Naive thymus-derived CD4-positive, alpha-beta T cell (primary cell): ENCODE data around the gene EMILIN1. TPM values are rescaled to one million over a fixed set of nuclear protein-coding genes. Genes with fewer than 3 reads are reported as not detected.

ENCODE experiments used
- ATAC-seq: fragments of 150-1000 bp; cut with Tn5 transposase; 2 replicates; pipeline ENCODE4 v1.10.0; 2021; ENCODE audit warnings: mild to moderate bottlenecking, moderate library complexity
- CTCF ChIA-PET: fragments of 350-600 bp; sonication (Branson Sonifier 250); formaldehyde crosslinking; loops from one replicate; lab custom pipeline; 2021; ENCODE audit warnings: antibody characterized with exemption; lab: Charles Lee
- POLR2A ChIA-PET: fragments of 350-600 bp; sonication (Branson Sonifier 250); formaldehyde crosslinking; loops from one replicate; lab custom pipeline; 2021; ENCODE audit warnings: antibody characterized with exemption, inconsistent platforms; lab: Charles Lee
- DNase-seq, 9 donors: peaks; one replicate each; pipeline versions ENCODE4 v3.0.0 to v3.0.0-alpha.2; 2020 to 2022; ENCODE audit warnings: mixed read lengths in 1 of 9
- H3K27ac ChIP-seq: one replicate; pipeline ENCODE4 v1.7.0; 2013; ENCODE audit warnings: mild to moderate bottlenecking, low read depth, low read length, moderate library complexity
- H3K27me3 ChIP-seq, 2 donors: one replicate each; pipeline ENCODE4 v1.7.0; 2013; ENCODE audit warnings: low read length in 2 of 2, mild to moderate bottlenecking in 2 of 2, moderate library complexity in 2 of 2; ENCODE audit not compliant: control insufficient read depth in 2 of 2, insufficient read depth in 2 of 2
- H3K36me3 ChIP-seq, 3 experiments: 1 replicate in 2 of 3; 2 replicates in 1 of 3; pipeline ENCODE4 v1.7.0; 2013; ENCODE audit warnings: low read length in 3 of 3, mild to moderate bottlenecking in 3 of 3, moderate library complexity in 1 of 3; ENCODE audit not compliant: insufficient read depth in 3 of 3, control insufficient read depth in 2 of 3
- H3K4me1 ChIP-seq, 2 donors: one replicate each; pipeline ENCODE4 v1.7.0; 2013; ENCODE audit warnings: low read length in 2 of 2, mild to moderate bottlenecking in 2 of 2, moderate library complexity in 1 of 2; ENCODE audit not compliant: control insufficient read depth in 2 of 2, insufficient read depth in 2 of 2
- H3K4me3 ChIP-seq: 2 replicates; pipeline ENCODE4 v1.7.0; 2013; ENCODE audit warnings: mild to moderate bottlenecking, low read length
- H3K9me3 ChIP-seq, 3 experiments: 1 replicate in 2 of 3; 2 replicates in 1 of 3; pipeline ENCODE4 v1.7.0; 2013; ENCODE audit warnings: low read length in 3 of 3; ENCODE audit not compliant: control insufficient read depth in 2 of 3
- H3K27ac Mint-ChIP-seq, 9 donors: one replicate each; pipeline ENCODE4 v1.8.0; 2020 to 2022; ENCODE audit warnings: mixed read lengths in 9 of 9, mild to moderate bottlenecking in 8 of 9, moderate library complexity in 5 of 9, inconsistent platforms in 2 of 9
- H3K27me3 Mint-ChIP-seq, 5 donors: one replicate each; pipeline ENCODE4 v1.8.0; 2021 to 2022; ENCODE audit warnings: mixed read lengths in 5 of 5, mild to moderate bottlenecking in 1 of 5
- H3K36me3 Mint-ChIP-seq, 5 donors: one replicate each; pipeline ENCODE4 v1.8.0; 2020 to 2022; ENCODE audit warnings: mixed read lengths in 5 of 5, mild to moderate bottlenecking in 3 of 5, inconsistent platforms in 1 of 5
- H3K4me1 Mint-ChIP-seq, 7 donors: one replicate each; pipeline ENCODE4 v1.8.0; 2020 to 2022; ENCODE audit warnings: mixed read lengths in 7 of 7, mild to moderate bottlenecking in 3 of 7, inconsistent platforms in 1 of 7
- H3K4me3 Mint-ChIP-seq, 10 donors: one replicate each; pipeline ENCODE4 v1.8.0; 2020 to 2022; ENCODE audit warnings: mild to moderate bottlenecking in 10 of 10, mixed read lengths in 10 of 10, moderate library complexity in 6 of 10, inconsistent platforms in 2 of 10
- H3K9me3 Mint-ChIP-seq, 11 donors: one replicate each; pipeline ENCODE4 v1.8.0; 2020 to 2022; ENCODE audit warnings: mixed read lengths in 11 of 11, mild to moderate bottlenecking in 4 of 11, inconsistent platforms in 1 of 11, moderate library complexity in 1 of 11
- intact Hi-C, 2 donors: fragments of 100-400 bp; cut with micrococcal nuclease; formaldehyde crosslinking; loops; one replicate each; pipeline ENCODE4 v1.15.1; 2023
- polyA plus RNA-seq, 2 donors: library from polyadenylated mRNA; unstranded; fragments of 300-500 nt; fragmentation: Illumina TruSeq; gene quantifications; one replicate each; pipeline ENCODE4 v1.2.3, GENCODE V29; 2021
- total RNA-seq, 6 experiments: library from RNA in 5 of 6; stranded (reverse) in 5 of 6; gene quantifications; 1 replicate in 5 of 6; 2 replicates in 1 of 6; pipeline ENCODE4 v1.2.3 and lab custom pipeline; 2021 to 2026

EMILIN1 gene
- total and polyA plus RNA-seq, 7 experiments from 2014 or later: 0.35 to 1.4 (median 0.73) TPM

DNA sequence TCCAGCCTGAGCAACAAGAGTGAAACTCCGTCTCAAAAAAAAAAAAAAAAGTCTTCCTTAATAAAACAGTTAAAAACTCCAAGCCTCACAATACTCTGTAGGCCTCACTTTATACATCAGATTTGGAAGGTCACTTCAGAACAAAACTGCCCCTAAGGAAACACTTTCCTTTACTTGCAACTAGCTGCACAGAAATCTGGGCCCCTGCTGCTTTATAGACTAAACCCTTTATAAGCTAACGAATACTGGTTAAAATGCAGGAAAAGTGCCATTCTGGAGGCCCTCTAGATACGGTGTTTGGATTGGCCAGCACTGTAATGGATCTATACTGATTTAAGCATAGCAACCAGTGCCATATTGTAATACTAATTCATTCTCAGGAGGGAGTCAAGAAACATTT, 46.7 kb downstream of the EMILIN1 start:
- POLR2A ChIA-PET: interaction anchor here (0.6 to 3.9 kb wide), 6 partner anchors 9 to 1091 kb away, joined by 3 to 49 read pairs (median 5); partner anchors contain the start of genes OST4, PREB and RAB10
- DNase-seq: no peak
- peaks cover 9 to 21% (median 13%) of the 10 kb centered on the region in 7 donors for H3K4me1 Mint-ChIP-seq

DNA sequence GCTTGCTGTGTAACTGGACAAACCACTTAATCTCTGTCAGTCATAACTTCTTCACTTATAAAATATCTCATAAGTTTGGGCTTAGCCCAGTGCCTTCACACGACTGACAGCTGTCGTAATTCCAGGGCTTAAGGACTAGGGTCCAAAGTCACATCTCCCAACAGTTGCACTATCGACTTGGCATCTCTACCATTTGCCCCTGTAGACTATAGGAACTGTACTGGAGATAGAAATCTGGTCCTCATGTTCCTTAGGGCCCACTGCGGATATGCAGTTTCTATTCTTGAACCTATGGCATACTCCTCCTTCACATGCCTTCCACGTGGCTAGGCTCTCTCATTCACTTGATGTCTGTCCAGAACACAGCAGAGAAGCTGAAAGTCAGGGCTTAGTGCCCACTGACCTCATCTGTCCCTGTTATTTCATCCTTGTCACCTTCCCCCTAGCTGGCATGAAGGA, 47.9 kb downstream of the EMILIN1 start:
- peaks cover 0 to 19% (median 0%) of the 10 kb centered on the region in 3 experiments for H3K36me3 ChIP-seq
- DNase-seq: no peak
- H3K27me3 ChIP-seq: no peaks in the 10 kb centered on the region
- Mint-ChIP-seq H3K27ac (peak overlapping the region in 2 of 9 donors; percentile 9 to 15), H3K36me3 (peaks cover 0 to 4% (median 0%) of the 10 kb centered on the region in 5 donors), H3K4me3 (no peak overlapping the region), H3K9me3 (peaks cover 0 to 1% (median 0%) of the 10 kb centered on the region in 11 donors), H3K27me3 (peaks cover 0 to 20% (median 0%) of the 10 kb centered on the region in 5 donors), H3K4me1 (peaks cover 9 to 26% (median 15%) of the 10 kb centered on the region in 7 donors)
- ChIA-PET POLR2A (interaction anchor here (3.9 kb wide), 1 partner anchor 8 kb away, joined by 49 read pairs; the partner anchor contains the start of gene PREB), CTCF (interaction anchor here (0.6 kb wide), 1 partner anchor 28 kb away, joined by 4 read pairs; no protein-coding TSS in a partner anchor)
- ATAC-seq: no peak
- intact Hi-C loops: no loop called here
- H3K4me3 ChIP-seq: no peak overlapping the region
- H3K4me1 ChIP-seq: peaks cover 0 to 11% of the 10 kb centered on the region in 2 donors
- no peaks in the 10 kb centered on the region for H3K9me3 ChIP-seq
- no peak overlapping the region for H3K27ac ChIP-seq

More for the DNA sequence above, 46.7 kb downstream of the EMILIN1 start:
- intact Hi-C loops: no loop called here
- Mint-ChIP-seq H3K9me3 (peaks cover 0 to 1% (median 0%) of the 10 kb centered on the region in 11 donors), H3K4me3 (peak overlapping the region in 3 of 10 donors; percentile 27 to 66 (median 61)), H3K27me3 (peaks cover 2 to 28% (median 2%) of the 10 kb centered on the region in 5 donors), H3K36me3 (peaks cover 0 to 3% (median 0%) of the 10 kb centered on the region in 5 donors), H3K27ac (peak overlapping the region in 2 of 9 donors; percentile 38 to 62)
- no peak for ATAC-seq
- H3K27ac ChIP-seq: no peak overlapping the region
- H3K36me3 ChIP-seq: peaks cover 0 to 7% (median 0%) of the 10 kb centered on the region in 3 experiments
- no peak overlapping the region for H3K4me3 ChIP-seq
- H3K4me1 ChIP-seq: peaks cover 0 to 11% of the 10 kb centered on the region in 2 donors
- H3K9me3 ChIP-seq: no peaks in the 10 kb centered on the region
- H3K27me3 ChIP-seq: no peaks in the 10 kb centered on the region
- CTCF ChIA-PET: no interaction called here

DNA sequence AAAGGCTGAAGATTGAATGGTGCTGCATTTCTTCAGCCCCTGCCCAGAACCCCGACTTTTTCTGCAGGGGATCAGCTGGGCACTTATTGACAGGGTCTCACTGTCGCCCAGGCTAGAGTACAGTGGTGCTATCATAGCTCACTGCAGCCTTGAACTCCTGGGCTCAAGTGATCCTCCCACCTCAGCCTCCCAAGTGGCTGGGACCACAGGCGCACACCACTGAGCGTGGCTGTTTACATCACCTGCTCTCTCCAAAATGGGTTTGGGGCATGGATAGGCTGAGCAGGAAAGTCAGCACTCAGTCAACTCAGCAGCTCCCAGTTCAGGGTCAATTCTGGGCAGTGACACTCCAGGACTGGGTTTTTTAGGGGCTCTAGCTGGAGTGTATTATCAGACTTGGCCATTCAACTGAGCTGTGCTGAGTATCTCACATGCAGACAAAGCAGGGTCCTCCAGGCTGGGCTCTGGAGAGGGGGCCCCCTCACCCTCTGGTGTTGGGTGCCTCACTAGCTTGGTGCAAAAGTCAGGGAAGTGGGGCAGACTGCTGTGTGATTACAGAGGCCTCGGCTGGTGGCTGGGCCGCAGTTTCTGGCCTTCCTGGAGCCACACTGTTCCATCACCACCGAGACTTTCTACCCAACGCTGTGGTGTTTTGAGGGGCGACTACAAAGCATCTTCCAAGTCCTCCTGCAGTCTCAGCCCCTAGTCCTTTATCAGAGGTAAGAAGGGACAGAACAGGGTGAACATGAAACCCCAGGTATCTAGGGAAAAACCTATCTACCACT, 49.7 kb downstream of the EMILIN1 start:
- DNase-seq (no peak), ATAC-seq (no peak)
- no peaks in the 10 kb centered on the region for H3K27me3 ChIP-seq
- no peaks in the 10 kb centered on the region for H3K9me3 ChIP-seq
- POLR2A ChIA-PET: no interaction called here
- H3K36me3 Mint-ChIP-seq: peaks cover 0 to 10% (median 0%) of the 10 kb centered on the region in 5 donors
- peaks cover 0 to 4% (median 0%) of the 10 kb centered on the region in 5 donors for H3K27me3 Mint-ChIP-seq
- peaks cover 0 to 34% (median 0%) of the 10 kb centered on the region in 3 experiments for H3K36me3 ChIP-seq
- CTCF ChIA-PET: no interaction called here
- peaks cover 4 to 10% of the 10 kb centered on the region in 2 donors for H3K4me1 ChIP-seq
- H3K4me3 ChIP-seq: no peak overlapping the region
- no peak overlapping the region for H3K27ac ChIP-seq
- intact Hi-C loops: no loop called here
- H3K27ac Mint-ChIP-seq: peak overlapping the region in 1 of 9 donors; percentile 14
- H3K4me3 Mint-ChIP-seq: peak overlapping the region in 1 of 10 donors; percentile 12
- H3K9me3 Mint-ChIP-seq: peaks cover 0 to 1% (median 0%) of the 10 kb centered on the region in 11 donors
- H3K4me1 Mint-ChIP-seq: peaks cover 8 to 26% (median 16%) of the 10 kb centered on the region in 7 donors

DNA sequence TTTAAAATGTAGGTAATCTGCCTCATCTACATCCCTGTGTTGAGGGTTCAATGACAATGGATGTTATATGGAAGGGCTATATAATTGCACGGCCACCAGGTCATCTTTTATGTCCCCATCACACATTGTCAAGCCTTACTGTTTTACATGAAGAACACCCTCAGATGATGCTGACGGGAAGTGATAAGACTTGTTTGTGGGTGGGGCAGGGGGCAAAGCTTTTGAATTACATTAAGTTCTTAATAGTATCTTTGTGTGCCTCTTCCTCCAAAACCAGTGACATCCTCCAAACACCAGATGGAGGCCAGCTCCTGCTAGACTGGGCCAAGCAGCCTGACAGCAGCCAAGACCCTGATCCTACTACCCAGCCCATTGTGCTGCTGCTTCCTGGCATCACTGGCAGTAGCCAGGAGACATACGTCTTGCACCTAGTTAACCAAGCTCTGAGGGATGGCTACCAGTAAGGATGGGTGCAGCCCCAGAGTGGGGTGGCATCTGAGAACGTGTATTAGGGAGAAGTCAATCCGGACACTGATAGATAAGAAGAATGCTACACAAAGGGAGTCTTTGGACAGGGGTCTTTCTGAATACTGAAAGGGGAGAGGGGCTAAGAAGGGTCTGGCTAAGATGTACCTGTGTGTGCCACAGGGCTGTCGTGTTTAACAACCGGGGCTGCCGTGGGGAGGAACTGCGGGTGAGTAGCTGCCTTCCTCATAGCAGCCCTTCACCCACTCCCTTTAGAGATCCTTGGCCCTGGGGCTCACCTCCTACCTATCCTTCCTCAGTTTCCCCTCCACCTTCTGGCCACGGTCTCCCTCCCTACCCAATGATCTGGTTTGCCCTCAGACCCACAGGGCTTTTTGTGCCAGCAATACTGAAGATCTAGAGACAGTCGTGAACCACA, 50.5 kb downstream of the EMILIN1 start:
- Histone ChIP-seq H3K36me3 (peaks cover 0 to 35% (median 0%) of the 10 kb centered on the region in 3 experiments), H3K4me1 (peaks cover 13 to 15% of the 10 kb centered on the region in 2 donors), H3K27ac (no peak overlapping the region), H3K27me3 (no peaks in the 10 kb centered on the region), H3K9me3 (no peaks in the 10 kb centered on the region), H3K4me3 (no peak overlapping the region)
- DNase-seq: no peak
- ChIA-PET CTCF (no interaction called here), POLR2A (no interaction called here)
- peak overlapping the region in 5 of 9 donors; percentile 9 to 68 (median 46) for H3K27ac Mint-ChIP-seq
- peak overlapping the region in 1 of 10 donors; percentile 12 for H3K4me3 Mint-ChIP-seq
- ATAC-seq: no peak
- peaks cover 0 to 10% (median 0%) of the 10 kb centered on the region in 5 donors for H3K36me3 Mint-ChIP-seq
- H3K27me3 Mint-ChIP-seq: no peaks in the 10 kb centered on the region
- intact Hi-C loops: no loop called here
- H3K4me1 Mint-ChIP-seq: peaks cover 10 to 28% (median 20%) of the 10 kb centered on the region in 7 donors
- peaks cover 0 to 1% (median 0%) of the 10 kb centered on the region in 11 donors for H3K9me3 Mint-ChIP-seq

DNA sequence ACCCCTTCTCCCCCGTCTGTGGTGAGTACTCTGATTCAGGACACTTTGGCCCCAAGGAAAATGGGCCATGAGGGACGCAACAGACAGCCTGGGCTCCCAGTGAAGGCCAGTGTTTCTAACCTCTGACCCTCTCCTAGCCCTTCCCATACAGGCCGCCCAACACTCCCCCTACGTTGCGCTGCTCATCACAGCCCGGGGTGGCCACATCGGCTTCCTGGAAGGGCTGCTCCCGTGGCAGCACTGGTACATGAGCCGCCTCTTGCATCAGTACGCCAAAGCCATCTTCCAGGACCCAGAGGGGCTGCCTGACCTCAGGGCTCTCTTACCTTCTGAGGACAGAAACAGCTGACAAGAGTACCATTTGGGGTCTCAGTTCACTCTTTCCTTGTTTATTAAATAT, 52.0 kb downstream of the EMILIN1 start:
- POLR2A ChIA-PET: no interaction called here
- Histone ChIP-seq H3K27ac (no peak overlapping the region), H3K4me3 (no peak overlapping the region), H3K36me3 (peaks cover 0 to 40% (median 0%) of the 10 kb centered on the region in 3 experiments), H3K4me1 (peaks cover 12 to 13% of the 10 kb centered on the region in 2 donors), H3K9me3 (no peaks in the 10 kb centered on the region), H3K27me3 (no peaks in the 10 kb centered on the region)
- no peak for DNase-seq
- CTCF ChIA-PET: no interaction called here
- intact Hi-C loops: loop anchor here in 1 of 2 donors (5.0 kb wide), 1 partner anchor 343 kb away; the partner anchor contains the start of gene CENPA
- Mint-ChIP-seq H3K36me3 (peaks cover 0 to 11% (median 4%) of the 10 kb centered on the region in 5 donors), H3K27me3 (no peaks in the 10 kb centered on the region), H3K4me1 (peaks cover 10 to 31% (median 21%) of the 10 kb centered on the region in 7 donors), H3K4me3 (no peak overlapping the region), H3K27ac (peak overlapping the region in 2 of 9 donors; percentile 33 to 62), H3K9me3 (peaks cover 0 to 4% (median 0%) of the 10 kb centered on the region in 11 donors)
- no peak for ATAC-seq
